ENCODE data around the gene RBFOX2. TPM values are rescaled to one million over a fixed set of nuclear protein-coding genes. Genes with fewer than 3 reads are reported as not detected.

The RBFOX2 gene, protein sequence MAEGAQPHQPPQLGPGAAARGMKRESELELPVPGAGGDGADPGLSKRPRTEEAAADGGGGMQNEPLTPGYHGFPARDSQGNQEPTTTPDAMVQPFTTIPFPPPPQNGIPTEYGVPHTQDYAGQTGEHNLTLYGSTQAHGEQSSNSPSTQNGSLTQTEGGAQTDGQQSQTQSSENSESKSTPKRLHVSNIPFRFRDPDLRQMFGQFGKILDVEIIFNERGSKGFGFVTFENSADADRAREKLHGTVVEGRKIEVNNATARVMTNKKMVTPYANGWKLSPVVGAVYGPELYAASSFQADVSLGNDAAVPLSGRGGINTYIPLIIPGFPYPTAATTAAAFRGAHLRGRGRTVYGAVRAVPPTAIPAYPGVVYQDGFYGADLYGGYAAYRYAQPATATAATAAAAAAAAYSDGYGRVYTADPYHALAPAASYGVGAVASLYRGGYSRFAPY
- 85.9 and 106 TPM in 2 replicates for total RNA-seq

DNA sequence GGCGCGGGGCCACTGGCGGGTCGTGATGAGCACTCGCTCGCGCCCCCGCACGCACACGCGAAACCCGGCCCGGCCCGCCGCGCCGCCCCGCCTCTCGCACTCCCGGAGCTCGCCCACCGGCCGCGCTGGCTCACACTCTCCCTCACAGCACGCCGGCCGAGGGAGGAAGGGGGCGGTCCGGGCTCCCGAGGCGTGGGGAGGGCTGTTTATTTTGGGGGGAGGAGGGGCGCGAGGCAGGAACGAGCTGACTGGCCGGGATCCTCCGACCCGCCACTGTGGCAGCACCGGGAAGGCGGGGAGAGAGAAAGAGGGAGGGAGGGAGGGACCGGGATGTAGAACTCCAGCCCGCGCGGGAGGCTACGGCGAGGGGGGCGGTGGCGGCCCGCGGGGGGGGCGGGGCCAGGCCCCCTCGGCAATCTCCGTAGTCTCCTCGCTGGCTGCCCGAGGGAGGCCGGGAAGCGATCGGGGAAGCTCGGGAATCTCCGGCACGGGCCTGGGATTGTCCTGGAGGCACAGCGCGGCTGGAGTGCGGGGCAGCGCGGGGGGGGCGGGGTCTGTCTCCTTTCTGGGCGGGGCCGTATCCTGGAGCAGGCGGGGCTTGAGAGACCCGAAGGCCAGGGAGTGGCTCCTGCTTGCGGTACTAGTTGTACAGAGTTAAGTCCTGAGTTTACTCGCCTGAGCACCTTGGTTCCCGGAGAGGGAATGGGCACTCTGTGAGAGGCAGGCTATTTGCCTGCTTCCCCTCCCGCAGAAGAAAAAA, at the start of gene RBFOX2:
RBFOX2 (minus strand) TSS at position 179 of the 760 bp plus-strand sequence. CDS start 399 bp downstream, outside the sequence.

DNA sequence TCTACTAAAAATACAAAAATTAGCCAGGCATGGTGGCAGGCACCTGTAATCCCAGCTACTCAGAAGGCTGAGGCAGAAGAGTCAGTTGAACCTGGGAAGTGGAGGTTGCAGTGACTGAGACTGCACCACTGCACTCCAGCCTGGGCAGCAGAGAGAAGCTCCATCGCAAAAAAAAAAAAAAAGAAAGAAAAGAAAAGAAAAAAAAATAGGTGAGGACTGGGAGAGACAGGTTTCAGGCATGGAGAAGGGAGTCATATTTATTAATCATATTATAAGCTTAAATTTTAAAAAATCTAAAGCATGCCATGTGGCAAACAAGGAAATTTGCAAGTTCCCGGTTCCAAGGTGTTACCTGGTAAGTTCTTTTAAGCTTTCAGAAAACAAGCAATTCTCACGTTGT, 311.1 kb downstream of the RBFOX2 start, which contains the start of gene APOL5:
APOL5 (plus strand) TSS at position 301 of the 400 bp plus-strand sequence; CDS start at position 301, 0 bp downstream.

Other genes with a start within 250 kb of the RBFOX2 start
- 128 and 159 TPM in 2 replicates for gene APOL3, start 131.9 kb upstream of the RBFOX2 start, total RNA-seq
- gene APOL4, start 173.0 kb upstream of the RBFOX2 start, total RNA-seq: 2.7 and 7.0 TPM in 2 replicates
- gene APOL2, start 210.7 kb upstream of the RBFOX2 start, total RNA-seq: 32.6 and 42.8 TPM in 2 replicates
- gene APOL1, start 224.3 kb upstream of the RBFOX2 start, total RNA-seq: 0.34 and 1.5 TPM in 2 replicates